Measurements from ENCODE around the gene MME.

DNA sequence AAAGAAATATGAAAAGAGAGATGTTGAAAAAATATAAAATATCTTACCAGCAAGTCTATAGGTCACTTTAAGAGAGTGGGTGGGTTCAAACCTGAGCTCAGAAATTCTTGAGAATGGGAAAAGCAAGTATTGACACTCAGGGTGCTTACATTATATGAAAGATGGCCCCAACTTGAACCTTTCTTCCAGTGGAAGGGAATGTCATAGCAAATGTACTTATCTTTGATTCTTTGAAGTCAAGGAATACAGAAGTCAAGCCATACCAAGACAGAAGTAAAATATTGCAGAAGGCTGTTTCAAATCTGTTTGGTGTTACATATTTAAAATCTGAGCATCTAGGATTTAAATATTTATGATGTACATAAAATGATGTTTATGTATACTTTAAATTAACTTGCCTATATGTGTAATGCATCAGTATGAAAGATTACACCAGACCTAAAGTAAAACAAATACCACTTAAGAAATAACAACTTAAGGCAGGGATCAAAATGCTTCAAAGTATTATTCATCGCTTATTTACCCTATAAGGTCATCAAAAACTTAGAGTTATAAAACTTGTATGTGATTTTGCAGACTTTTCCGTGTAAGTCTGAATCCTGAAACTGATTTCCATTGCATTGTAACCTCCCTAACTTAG lies 8.7 kb downstream of the MME start:
- TF ChIP-seq, protein P1, sequence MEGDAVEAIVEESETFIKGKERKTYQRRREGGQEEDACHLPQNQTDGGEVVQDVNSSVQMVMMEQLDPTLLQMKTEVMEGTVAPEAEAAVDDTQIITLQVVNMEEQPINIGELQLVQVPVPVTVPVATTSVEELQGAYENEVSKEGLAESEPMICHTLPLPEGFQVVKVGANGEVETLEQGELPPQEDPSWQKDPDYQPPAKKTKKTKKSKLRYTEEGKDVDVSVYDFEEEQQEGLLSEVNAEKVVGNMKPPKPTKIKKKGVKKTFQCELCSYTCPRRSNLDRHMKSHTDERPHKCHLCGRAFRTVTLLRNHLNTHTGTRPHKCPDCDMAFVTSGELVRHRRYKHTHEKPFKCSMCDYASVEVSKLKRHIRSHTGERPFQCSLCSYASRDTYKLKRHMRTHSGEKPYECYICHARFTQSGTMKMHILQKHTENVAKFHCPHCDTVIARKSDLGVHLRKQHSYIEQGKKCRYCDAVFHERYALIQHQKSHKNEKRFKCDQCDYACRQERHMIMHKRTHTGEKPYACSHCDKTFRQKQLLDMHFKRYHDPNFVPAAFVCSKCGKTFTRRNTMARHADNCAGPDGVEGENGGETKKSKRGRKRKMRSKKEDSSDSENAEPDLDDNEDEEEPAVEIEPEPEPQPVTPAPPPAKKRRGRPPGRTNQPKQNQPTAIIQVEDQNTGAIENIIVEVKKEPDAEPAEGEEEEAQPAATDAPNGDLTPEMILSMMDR (IDR thresholded peaks at IDR 0.05; ENCODE audit: low read depth, low read length, missing input control): no peak
- TF ChIP-seq RAD21 (IDR thresholded peaks at IDR 0.05): no peak
- TF ChIP-seq YY1 (IDR thresholded peaks at IDR 0.05): no peak
- TF ChIP-seq, protein P2, sequence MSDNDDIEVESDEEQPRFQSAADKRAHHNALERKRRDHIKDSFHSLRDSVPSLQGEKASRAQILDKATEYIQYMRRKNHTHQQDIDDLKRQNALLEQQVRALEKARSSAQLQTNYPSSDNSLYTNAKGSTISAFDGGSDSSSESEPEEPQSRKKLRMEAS (IDR thresholded peaks at IDR 0.05): no peak
- TF ChIP-seq, protein P3, sequence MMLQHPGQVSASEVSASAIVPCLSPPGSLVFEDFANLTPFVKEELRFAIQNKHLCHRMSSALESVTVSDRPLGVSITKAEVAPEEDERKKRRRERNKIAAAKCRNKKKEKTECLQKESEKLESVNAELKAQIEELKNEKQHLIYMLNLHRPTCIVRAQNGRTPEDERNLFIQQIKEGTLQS (IDR thresholded peaks at IDR 0.05): no peak
- no peak for TF ChIP-seq EGR1 (IDR thresholded peaks at IDR 0.05; ENCODE audit: low read depth in 2 of 2)

Measured in liver (tissue), 3 donors.